ENCODE measurements around the gene ASF1B.

Gene ASF1B

GRCh38 chr19:14135355-14135754 lies 1.0 kb downstream of the ASF1B start:
- no peak for DNase-seq

DNA sequence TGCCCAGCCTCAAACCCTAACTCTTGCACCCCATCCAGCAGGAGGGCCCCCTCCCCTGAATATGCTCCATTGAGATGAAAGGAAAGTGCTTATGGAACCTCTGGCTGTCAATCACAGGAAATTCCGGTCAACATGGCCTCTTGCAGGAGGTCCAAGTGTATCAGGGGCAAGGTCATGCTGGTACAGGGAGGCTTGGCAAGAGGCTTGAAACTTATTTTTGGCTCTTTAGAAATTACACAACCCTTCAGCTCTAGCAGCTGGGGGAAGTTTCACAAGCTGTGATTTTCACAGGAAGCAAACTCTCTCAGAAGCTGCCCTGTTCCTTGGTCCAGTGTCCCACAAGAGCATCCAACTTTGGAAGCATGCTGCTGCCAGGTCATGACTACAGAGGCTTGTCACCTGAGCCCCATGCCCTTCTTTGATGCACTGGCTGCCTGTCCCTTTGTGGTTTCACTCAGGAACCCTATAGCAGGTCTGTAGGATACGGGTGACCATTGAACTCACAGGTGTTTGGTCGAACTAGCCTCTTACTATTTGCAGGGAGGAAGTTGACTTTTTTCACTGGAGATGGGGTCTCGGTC lies 8.4 kb downstream of the ASF1B start:
- no peak for DNase-seq

DNA sequence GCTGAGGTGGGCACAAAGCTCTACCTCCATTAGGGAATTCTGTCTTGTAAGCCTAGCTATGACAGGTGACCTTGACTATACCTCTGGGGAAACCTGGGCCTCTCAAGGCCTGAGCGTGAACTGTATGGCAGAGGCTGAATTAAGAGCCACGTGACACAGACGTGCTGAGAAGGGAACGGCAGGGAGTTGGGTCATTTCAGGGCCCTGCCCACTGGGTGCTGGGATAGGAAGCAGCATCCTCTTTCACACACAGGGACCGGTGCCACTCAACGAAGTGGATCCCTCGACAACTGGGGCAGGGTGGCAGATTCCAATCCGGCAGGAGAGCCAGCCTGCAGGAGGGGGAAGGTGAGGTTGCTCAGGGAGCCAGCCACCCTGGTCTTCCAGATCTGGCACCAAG lies 9.2 kb downstream of the ASF1B start:
- no peak for DNase-seq

DNA sequence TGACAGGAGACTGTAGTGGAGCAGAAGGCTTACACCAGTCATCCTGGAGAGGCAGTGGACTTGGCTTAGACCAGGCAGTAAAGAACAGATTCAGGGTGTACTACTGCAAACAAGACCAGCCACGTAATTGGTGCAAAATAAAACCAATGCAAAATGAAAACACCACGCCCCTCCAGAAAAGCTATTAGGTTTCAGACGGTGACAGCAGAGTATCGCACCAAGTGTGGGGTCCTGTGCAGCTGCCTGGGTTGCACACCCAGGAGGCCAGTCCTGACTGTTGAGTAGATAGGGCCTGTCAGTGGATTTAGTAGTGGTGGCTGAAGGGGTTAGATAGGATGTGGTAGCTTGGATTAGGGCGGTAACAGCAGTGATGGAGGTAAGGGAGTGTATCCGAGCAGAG lies 13.5 kb downstream of the ASF1B start:
- DNase-seq, result no peak

DNA sequence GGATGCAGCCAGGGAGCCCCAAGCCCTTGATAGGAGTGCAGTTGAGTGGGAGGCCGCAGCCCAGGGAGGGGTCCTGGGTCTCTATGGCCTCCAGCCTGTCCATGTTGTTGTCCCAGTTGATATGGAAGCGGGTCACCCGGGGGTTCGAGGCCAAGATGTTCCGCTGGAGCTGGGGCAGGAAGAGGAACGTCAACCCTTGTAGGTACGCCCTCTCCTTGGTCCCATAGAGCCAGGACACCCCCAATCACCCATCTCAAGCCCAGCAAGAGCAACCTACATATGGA lies 15.9 kb downstream of the ASF1B start:
- no peak for DNase-seq

- no peak for DNase-seq
These were observed 16.5 kb downstream of the ASF1B start for GRCh38 chr19:14119644-14120496.

GRCh38 chr19:14119146-14119545 lies 17.2 kb downstream of the ASF1B start:
- no peak for DNase-seq

- peak; percentile 52 for DNase-seq
These were observed 18.0 kb downstream of the ASF1B start for GRCh38 chr19:14118165-14119051.

DNA sequence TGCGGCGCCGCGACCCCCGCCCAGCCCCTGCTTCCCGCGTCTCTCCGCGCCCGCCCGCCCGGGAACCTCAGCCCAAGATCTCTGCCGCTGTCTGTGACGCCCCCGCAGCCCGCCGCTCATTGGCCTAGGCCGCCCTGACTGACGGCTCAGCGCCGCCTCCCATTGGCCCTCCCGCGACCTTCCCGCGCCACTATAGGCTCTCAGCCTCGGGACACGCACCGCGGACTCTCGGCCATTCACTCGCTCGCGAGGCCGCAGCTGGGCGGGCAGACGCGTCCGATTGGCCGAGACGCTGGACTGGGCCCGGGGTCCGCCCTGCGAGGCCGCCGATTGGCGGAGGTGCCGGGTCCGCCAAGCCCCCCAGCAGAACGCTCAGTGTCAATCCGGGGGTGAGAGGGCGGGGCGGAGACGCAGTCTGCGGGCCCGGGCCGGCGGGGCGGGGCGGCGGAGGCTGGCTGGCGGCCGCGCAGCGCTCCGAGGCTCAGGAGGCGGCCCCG lies 18.7 kb downstream of the ASF1B start, which contains the start of gene PRKACA:
Gene PRKACA (minus strand): TSS at position 95 of the 497 bp plus-strand sequence. CDS start 215 bp downstream, outside the sequence.
- peak; percentile 98 for DNase-seq

GRCh38 chr19:14116918-14117578 lies 19.3 kb downstream of the ASF1B start:
- DNase-seq, result peak; percentile 36

DNA sequence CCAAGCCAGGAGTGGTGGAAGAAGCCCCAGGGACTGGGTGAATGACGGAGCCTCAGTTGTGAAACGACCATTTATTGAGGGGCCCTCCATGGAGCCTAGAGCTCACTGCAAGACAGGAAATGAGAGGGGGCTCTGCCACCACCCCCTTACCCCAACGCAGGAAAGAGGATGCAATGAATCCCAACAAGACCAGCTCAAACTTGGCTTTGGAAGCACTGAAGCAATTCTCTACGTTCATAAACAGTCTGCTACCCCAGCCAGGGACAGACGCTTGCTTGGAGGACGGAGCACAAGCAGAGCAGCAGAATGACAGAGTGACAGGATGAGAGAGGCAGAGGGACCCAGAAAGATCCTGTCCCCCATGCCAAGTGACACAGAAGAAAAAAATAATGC lies 19.9 kb downstream of the ASF1B start:
- no peak for DNase-seq

GRCh38 chr19:14115756-14116155 lies 20.6 kb downstream of the ASF1B start:
- DNase-seq, result no peak

DNA sequence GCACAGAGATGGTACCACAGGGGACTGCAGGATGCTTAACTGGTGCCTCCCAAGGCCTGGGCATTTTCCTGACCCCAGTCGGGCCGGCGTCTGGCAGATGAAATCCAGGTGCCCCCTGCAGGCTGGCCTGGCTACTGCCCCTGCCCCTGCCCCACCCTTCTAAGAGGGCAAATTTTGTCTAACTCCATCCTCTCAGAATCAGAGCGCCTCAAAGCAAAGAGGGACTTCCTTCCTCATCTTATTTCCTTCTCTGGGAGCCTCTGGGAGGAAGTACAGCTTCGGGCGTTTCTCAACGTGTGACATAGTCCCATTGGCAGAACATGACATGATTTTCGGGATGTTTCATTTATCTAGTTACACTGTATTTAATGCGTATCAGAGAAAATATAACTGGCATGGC lies 21.5 kb downstream of the ASF1B start:
- DNase-seq, result peak; percentile 76

- no peak for DNase-seq
These were observed 21.9 kb downstream of the ASF1B start for GRCh38 chr19:14114439-14114838.

DNA sequence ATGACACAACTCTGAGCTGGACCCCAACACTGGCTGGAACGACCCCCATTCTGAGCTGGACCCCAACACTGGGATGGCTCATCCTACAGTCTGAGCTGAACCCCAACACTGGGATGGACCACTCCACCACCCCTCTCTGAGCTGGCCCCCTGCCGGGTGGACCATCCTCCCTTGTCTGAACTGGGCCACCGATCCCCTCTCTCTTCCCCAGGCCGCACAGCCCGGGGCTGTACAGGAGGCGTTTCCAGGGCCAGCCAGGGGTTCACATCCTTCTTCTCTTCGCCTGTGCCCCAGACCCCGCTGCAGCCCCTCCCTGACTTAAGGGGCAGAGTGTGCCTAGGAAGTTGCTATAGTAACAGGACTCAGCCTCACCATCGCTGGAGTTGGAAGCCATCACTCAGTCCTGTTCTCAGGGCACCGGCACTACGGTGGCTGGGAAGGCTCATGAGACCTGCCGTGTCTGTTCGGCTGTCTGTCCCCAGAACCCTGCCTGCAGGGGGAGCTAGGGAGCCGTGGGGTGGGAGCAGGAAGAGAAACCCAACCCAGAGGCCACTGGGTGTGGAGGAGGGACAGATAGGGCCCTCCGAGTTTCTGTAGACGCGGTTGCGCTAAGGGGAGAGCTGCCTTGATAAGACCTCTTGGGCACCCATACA lies 22.5 kb downstream of the ASF1B start:
- DNase-seq, result peak; percentile 84

- DNase-seq, result no peak
These were observed 23.5 kb downstream of the ASF1B start for GRCh38 chr19:14112809-14113385.

DNA sequence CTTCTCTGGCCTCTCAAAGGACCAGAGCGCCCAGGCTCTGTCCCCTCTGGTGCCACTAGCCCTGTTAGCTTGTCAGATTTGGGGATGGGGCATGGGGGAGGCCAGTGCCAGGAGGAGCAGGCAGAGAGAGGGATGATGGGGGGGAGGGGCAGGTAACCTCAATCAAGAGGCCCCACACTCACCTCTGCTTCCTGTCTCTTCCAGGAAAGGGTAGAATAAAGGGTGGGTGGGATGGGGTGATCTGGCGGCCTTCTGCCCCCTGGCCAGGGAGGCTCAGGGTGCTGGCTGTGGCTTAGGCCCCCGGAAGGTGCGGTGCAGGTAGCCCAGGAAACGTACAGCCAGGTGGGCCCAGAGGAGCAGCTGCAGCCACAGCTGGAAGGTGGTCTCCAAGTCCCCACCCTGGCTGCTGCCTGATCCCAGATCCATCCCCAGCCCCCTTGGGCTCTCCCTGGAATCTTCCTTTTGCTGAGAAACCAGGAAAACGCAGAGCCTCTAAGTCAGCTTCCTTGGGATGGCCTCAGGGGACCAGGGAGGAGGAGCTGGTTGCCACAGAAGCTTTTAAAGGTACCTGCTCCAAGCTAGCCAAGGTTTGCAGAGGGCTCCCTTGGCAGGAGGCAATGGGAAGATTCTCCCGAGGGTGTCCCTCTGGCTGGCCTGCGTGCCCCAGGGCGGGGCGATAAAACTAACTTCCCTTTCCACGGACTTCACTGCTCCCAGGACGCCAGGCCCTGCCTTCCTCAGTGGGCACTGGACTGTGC lies 24.2 kb downstream of the ASF1B start:
- no peak for DNase-seq

- DNase-seq, result no peak
These were observed 24.9 kb downstream of the ASF1B start for GRCh38 chr19:14111486-14111885.

DNA sequence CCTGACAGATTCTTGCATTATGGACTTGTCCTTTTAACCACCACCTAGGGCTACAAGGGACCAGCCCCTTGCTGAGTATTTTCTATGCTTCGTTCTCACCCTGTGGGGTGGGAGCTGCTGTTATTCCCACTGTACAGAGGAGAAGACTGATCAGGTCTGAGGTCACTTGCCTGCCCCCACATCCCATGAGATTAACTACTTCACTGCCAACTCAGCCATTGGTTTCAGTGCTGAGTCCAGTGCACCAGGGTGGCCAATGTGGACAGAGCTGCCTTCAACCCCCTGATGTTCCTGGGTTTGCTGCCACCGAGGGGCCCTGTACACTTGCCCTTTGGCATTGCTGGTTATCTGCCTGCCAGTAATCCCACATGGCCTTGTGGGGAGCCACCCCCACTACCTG lies 25.7 kb downstream of the ASF1B start:
- no peak for DNase-seq

DNA sequence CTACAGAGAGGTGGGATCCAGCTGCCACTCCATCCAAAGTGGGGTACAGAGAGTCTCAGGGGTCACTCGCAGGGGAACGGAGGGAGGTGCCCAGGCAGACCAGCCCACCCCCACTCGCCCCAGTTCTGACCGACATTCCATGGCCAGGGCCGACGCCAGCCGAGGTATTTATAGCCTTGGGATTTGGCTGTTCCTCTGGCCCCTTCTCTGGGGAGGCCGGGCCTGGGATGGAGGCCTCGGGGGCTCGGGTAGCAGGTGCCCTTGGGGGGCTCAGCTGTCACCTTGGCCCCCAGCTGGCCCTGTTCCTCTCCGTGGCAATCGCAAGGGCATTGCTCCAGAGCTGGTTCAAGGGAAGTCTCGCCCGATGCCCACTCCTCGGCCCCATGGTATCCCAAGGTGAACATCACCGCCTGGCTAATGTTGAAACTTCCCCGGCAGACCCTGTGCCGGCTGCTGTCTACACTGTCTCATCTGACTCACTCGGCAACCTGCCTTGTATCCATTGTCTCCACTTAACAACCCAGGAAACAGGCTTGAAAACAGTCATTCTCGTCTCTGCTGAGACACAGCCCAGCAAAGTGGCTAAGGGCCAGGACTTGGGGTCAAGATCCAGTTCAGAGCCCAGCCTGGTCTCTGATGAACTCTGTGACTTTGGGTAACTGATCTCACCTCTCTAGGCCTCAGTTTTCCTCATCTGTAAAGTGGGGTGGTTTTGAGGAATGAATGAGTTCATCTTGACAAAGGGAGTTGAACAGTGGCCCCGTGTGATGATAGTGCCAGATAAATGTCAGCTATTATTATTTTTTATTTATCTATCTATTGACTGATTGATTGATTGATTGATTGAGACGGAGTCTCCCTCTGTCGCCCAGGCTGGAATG lies 28.6 kb downstream of the ASF1B start:
- DNase-seq, result no peak

Data from stimulated activated CD8-positive, alpha-beta memory T cell treated with anti-CD3 and anti-CD28 coated beads, Interleukin-4, amount 100 ng/mL, for 48 hours (primary cell).